ENCODE data around the gene FBXW8.

FBXW8 gene

DNA sequence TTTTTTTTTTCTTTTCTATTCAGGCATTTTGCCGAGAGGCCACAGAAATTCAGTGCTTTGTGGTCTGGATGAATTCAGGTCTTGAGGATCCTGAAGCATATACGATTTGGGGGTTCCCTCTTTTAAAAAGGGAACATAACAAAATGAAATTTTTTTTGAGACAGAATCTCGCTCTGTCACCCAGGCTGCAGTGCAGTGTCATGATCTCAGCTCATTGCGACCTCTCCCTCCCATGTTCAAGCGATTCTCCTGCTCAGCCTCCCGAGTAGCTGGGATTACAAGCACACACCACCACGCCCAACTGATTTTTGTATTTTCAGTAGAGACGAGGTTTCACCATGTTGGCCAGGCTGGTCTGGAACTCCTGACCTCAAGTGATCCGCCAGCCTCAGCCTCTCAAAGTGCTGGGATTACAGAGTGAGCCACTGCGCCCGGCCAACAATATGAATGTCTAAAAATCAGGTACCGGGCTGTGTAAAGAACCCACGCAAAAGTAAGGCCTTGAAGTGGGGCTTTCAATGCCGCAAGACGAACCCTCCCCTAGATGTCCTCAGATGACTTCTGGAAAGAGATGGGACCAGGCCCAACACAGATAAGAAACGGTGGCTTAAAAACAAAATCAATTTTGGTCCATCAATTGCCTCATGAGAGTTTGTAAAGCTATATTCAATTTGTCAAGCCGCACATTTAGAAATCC is 158.5 kb downstream of the FBXW8 start:
- Histone ChIP-seq H3K4me2 (ENCODE audit: low read length) (no peak overlapping the region), H3K36me3 (ENCODE audit: control insufficient read depth, low read length) (no peaks in the 10 kb centered on the region), H4K20me1 (ENCODE audit: control insufficient read depth, insufficient read depth, low read depth, low read length) (no peaks in the 10 kb centered on the region), H3F3A (ENCODE audit: control insufficient read depth, insufficient read depth) (0 out of 2 replicates have a peak, but pooled peaks cover 3% of the 10 kb centered on the region), H3K27me3 (ENCODE audit: control insufficient read depth, low read length) (no peaks in the 10 kb centered on the region), H3K79me2 (ENCODE audit: control insufficient read depth, low read length) (no peaks in the 10 kb centered on the region), H3K4me1 (ENCODE audit: control insufficient read depth, low read length) (peaks cover 14% of the 10 kb centered on the region), H3K4me3 (ENCODE audit: low read length) (no peak overlapping the region), H3K27ac (ENCODE audit: low read depth, low read length) (no peak overlapping the region), H3K9me2 (replicated peaks; ENCODE audit: control insufficient read depth, low read length) (no peaks in the 10 kb centered on the region), H3K9me3 (ENCODE audit: control insufficient read depth, insufficient read depth, low read length) (no peaks in the 10 kb centered on the region)
- TF ChIP-seq EZH2phosphoT487 (IDR thresholded peaks at IDR 0.05; ENCODE audit: borderline replicate concordance, low read length): no peak
- TF ChIP-seq, protein P1, sequence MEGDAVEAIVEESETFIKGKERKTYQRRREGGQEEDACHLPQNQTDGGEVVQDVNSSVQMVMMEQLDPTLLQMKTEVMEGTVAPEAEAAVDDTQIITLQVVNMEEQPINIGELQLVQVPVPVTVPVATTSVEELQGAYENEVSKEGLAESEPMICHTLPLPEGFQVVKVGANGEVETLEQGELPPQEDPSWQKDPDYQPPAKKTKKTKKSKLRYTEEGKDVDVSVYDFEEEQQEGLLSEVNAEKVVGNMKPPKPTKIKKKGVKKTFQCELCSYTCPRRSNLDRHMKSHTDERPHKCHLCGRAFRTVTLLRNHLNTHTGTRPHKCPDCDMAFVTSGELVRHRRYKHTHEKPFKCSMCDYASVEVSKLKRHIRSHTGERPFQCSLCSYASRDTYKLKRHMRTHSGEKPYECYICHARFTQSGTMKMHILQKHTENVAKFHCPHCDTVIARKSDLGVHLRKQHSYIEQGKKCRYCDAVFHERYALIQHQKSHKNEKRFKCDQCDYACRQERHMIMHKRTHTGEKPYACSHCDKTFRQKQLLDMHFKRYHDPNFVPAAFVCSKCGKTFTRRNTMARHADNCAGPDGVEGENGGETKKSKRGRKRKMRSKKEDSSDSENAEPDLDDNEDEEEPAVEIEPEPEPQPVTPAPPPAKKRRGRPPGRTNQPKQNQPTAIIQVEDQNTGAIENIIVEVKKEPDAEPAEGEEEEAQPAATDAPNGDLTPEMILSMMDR (IDR thresholded peaks at IDR 0.05; ENCODE audit: low read depth, low read length, poor library complexity, severe bottlenecking): no peak

DNA sequence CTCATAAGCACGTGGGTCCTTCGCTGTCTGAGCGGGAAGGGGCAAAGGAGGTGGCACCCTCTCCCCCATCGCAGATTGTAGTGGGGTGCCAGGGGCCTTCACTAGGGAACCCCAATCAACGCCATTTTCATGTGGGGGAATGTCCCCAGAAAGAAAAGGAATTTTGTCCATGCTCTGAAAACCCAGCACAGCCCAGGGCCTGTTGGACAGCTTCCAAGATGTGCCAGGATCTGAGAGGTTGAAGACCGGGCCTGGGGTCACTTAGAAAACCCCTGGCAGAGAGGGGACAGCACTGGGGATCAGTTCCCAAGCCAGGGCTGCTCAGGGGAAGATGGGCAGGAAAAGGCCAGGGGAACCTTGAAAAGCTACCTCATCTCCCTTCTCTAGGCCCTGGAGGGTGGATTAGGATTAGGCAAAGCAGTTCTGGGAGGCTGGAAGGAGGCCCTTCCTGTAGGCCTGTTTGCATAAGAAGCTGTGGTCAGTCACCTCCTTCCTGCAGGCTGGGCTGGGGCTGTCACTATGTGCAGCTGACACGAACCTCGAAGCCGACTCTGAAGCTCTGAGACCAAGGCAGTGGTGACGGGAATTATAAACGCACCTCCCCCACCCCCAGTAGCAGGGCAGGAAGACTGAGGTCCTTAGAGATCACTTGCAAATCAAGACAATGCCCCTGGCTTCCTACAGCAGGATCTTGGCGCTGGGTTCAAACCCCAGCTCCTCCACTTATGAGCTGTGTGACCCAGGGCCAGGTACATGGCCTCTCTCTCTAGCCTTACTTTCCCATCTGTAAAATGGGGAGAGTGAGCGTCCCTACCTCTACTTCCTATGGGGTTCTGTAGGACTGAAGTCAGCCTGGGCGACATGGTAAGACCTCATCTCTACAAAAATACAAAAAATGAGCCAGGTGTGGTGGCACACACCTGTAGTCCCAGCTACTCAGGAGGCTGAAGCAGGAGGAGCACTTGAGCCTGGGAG is 159.5 kb downstream of the FBXW8 start:
- Histone ChIP-seq H3K4me1 (ENCODE audit: control insufficient read depth, low read length) (peaks cover 14% of the 10 kb centered on the region), H4K20me1 (ENCODE audit: control insufficient read depth, insufficient read depth, low read depth, low read length) (no peaks in the 10 kb centered on the region), H3K79me2 (ENCODE audit: control insufficient read depth, low read length) (no peaks in the 10 kb centered on the region), H3K9me2 (replicated peaks; ENCODE audit: control insufficient read depth, low read length) (no peaks in the 10 kb centered on the region), H3K4me2 (ENCODE audit: low read length) (no peak overlapping the region), H3K4me3 (ENCODE audit: low read length) (no peak overlapping the region), H3K9me3 (ENCODE audit: control insufficient read depth, insufficient read depth, low read length) (no peaks in the 10 kb centered on the region), H3K36me3 (ENCODE audit: control insufficient read depth, low read length) (no peaks in the 10 kb centered on the region), H3K27me3 (ENCODE audit: control insufficient read depth, low read length) (no peaks in the 10 kb centered on the region), H3F3A (ENCODE audit: control insufficient read depth, insufficient read depth) (no peaks in the 10 kb centered on the region), H3K27ac (ENCODE audit: low read depth, low read length) (no peak overlapping the region)
- no peak for TF ChIP-seq EZH2phosphoT487 (IDR thresholded peaks at IDR 0.05; ENCODE audit: borderline replicate concordance, low read length)
- TF ChIP-seq, protein P1 (IDR thresholded peaks at IDR 0.05; ENCODE audit: low read depth, low read length, poor library complexity, severe bottlenecking): no peak

DNA sequence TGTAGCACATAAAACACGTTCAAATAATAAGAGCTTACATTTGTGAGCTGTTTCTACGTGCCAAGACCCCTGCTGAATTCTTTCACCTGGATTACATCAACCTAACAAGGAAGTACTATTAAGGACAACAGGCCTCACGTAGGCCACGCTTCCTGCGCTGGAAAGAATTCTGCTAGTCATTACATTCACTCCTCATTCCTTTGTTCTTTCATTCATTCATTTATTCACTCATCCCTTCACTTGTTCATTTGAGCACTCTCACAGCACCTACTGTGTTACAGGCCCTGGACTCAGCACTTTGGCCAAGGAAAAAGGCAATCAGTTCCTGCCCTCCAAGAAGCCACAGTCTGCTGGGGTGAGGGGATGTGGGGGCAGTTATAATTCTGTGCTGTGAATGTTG is 160.3 kb downstream of the FBXW8 start:
- TF ChIP-seq, protein P1 (IDR thresholded peaks at IDR 0.05; ENCODE audit: low read depth, low read length, poor library complexity, severe bottlenecking): no peak
- no peak for TF ChIP-seq EZH2phosphoT487 (IDR thresholded peaks at IDR 0.05; ENCODE audit: borderline replicate concordance, low read length)

More for the DNA sequence above, 160.3 kb downstream of the FBXW8 start:
- Histone ChIP-seq H3K9me2 (replicated peaks; ENCODE audit: control insufficient read depth, low read length) (no peaks in the 10 kb centered on the region), H3K4me1 (ENCODE audit: control insufficient read depth, low read length) (peaks cover 14% of the 10 kb centered on the region), H3F3A (ENCODE audit: control insufficient read depth, insufficient read depth) (no peaks in the 10 kb centered on the region), H3K4me2 (ENCODE audit: low read length) (no peak overlapping the region), H4K20me1 (ENCODE audit: control insufficient read depth, insufficient read depth, low read depth, low read length) (no peaks in the 10 kb centered on the region), H3K79me2 (ENCODE audit: control insufficient read depth, low read length) (no peaks in the 10 kb centered on the region), H3K36me3 (ENCODE audit: control insufficient read depth, low read length) (no peaks in the 10 kb centered on the region), H3K9me3 (ENCODE audit: control insufficient read depth, insufficient read depth, low read length) (no peaks in the 10 kb centered on the region), H3K4me3 (ENCODE audit: low read length) (no peak overlapping the region), H3K27ac (ENCODE audit: low read depth, low read length) (no peak overlapping the region), H3K27me3 (ENCODE audit: control insufficient read depth, low read length) (no peaks in the 10 kb centered on the region)
